GM12873 (cell line): ENCODE data around the gene BCL2L1.

Experiments used
- CTCF ChIP-seq: IDR thresholded peaks from 2 replicates; pipeline ENCODE4 v1.5.1; 2012; ENCODE audit warnings: low read depth, mild to moderate bottlenecking, moderate library complexity, low read length, control low read depth; ENCODE audit not compliant: insufficient read depth; ENCODE audit errors: missing control alignments

BCL2L1 gene

GRCh38 chr20:31723319-31724078 lies 831 bp upstream of the BCL2L1 start:
- TF ChIP-seq CTCF: peak; percentile 87

GRCh38 chr20:31723069-31723318 lies 326 bp upstream of the BCL2L1 start:
- TF ChIP-seq CTCF: no peak

GRCh38 chr20:31721408-31722256 lies 1.0 kb downstream of the BCL2L1 start:
- no peak for TF ChIP-seq CTCF

GRCh38 chr20:31720486-31721407 lies 1.9 kb downstream of the BCL2L1 start:
- peak; percentile 53 for TF ChIP-seq CTCF

GRCh38 chr20:31719644-31720485 lies 2.8 kb downstream of the BCL2L1 start:
- no peak for TF ChIP-seq CTCF

- no peak for TF ChIP-seq CTCF
Measured at GRCh38 chr20:31718952-31719643, 3.6 kb downstream of the BCL2L1 start.
